ENCODE results near the gene RPS6KA3. TPM values are rescaled to one million over a fixed set of nuclear protein-coding genes. Genes with fewer than 3 reads are reported as not detected.

RPS6KA3 gene
- 10 to 100 TPM in 2 of 3 donors, 1 to 10 TPM in 1; 6.6 to 18.6 (median 16.3) TPM for polyA plus RNA-seq

DNA sequence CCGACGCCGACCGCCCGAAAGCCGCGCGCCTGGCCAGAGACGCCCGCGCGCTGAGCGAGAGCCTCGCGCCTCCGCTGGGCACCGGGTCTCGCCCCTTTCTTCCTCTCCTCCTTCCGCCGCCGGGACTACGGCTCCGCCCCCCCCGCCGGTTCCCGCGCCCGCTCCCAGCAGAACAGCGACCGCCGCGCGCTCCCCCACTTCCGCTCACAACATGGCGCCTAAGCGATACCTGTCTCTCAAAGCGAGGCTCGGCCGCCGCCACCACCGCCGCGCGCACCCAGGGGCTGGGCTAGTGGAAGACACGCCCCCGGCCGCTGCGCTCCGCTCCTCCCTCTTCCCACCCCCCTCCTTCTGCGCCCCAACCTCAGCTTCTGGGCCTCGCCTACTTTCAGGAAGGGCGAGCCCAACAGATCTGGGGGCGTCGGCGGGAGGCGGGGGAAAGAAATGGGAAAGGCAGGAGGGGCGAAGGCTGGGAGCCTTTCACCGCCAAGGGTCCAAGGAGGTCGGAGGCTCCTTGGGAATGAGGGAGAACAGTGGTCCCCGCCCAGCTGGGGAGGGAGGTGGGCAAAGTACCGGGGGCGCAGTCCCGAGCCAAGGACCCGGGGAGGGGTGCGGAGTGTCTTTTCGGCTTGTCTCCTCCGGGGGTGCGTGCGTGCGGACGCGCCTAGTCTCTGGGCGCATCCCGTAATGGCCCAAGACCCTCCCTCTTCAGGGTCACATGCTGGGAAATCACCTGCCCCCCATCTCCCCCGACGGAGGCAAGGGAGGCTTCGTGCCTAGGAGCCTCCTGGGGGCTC is at the start of gene RPS6KA3:
Gene RPS6KA3, minus strand, starts transcription at position 100 of the 797 bp plus-strand sequence. CDS start 277 bp downstream, outside the sequence.
- H3K27ac ChIP-seq (ENCODE audit: low read depth, low read length), result peak within 1 kb of the TSS; percentile 81
- 1 to 25% (median 2%) methylated on average over 32 to 69 of the region's 77 CpGs for WGBS, 3 donors

DNA sequence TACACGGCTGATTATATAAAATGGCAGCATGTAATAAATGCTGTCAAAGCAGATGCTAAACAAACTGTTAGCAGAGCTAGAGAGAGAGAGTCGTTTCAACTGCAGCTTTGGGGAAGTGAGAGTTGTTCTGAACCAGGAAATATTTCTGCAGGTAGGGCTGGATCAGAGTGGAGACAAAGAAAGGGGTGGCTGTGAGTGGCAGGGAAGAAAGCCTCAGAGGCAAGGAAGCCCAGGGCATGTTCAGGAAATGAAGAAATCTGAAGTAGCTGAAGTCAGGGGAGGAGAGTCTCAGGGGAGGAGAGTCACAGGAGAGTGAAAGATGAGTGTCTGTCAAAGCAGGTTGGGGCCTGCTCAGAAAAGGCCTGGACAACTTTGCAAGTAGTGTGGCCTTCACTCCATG is 48.4 kb upstream of the RPS6KA3 start:
- WGBS, 3 donors, result 42 to 57% (median 55%) methylated on average over 2 of the region's 2 CpGs
- H3K27ac ChIP-seq (ENCODE audit: low read depth, low read length), result no peak overlapping the region

DNA sequence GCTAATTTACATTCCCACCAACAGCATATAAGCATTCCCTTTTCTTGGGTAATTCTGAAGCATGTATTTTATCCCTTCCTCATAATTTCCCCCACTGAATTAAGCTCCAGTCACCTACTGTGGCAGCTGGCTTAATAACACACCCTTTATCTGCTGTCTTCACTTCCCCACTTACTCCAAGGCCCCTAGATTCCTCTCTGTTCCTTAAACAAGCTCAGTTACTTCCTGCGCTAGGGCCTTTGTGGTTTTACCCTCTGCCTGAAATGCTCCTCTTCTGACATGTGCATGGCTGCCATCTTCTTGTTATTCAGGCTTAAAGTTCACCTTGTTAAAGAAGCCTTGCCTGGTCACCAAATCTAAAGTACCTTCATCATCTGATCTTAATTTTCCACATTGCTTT is 47.2 kb upstream of the RPS6KA3 start:
- H3K27ac ChIP-seq (ENCODE audit: low read depth, low read length), result no peak overlapping the region
- WGBS, 3 donors, result 47 to 92% (median 84%) methylated on average over 1 of the region's 1 CpG

DNA sequence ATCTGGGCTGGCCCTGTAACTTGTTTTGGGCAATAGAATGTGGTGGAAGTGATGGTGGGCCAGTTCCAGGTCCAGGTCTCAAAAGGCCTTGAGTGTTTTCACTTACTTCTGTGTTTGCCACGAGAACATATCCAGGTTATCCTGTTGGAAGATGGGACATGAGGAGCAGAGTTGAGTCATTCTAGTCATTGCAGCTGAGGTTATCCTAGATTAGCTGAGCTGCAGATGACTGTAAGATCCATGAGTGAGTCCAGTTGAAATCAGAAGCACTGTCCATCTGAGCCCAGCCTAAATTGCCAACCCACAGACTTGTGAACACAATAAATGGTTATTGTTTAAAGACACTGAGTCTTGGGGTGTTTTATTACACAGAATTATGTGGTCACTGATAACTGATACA is 45.3 kb upstream of the RPS6KA3 start:
- H3K27ac ChIP-seq (ENCODE audit: low read depth, low read length), result no peak overlapping the region
- WGBS, 3 donors, result 58 to 83% (median 71%) methylated on average over 1 of the region's 1 CpG

DNA sequence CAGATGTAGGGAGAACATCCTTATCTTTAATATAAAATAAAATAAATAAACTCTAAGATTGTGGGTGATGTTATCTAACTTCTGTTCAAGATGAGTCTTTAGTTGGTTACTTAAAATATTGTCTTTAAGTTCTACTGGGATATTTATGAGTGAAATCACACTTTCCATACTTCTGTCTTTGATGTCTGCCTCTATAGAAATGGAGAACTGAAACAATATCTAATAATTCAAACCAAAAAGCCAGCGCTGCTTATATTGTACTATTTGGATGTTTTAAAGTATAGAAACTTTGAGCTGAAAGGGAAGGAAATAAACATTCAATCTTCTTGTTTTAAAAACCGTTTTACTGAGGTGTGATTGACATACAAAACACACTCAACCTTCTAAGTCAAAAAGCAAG is 44.8 kb upstream of the RPS6KA3 start:
- H3K27ac ChIP-seq (ENCODE audit: low read depth, low read length), result no peak overlapping the region
- WGBS, 3 donors, result 46 to 73% (median 68%) methylated on average over 2 of the region's 2 CpGs

DNA sequence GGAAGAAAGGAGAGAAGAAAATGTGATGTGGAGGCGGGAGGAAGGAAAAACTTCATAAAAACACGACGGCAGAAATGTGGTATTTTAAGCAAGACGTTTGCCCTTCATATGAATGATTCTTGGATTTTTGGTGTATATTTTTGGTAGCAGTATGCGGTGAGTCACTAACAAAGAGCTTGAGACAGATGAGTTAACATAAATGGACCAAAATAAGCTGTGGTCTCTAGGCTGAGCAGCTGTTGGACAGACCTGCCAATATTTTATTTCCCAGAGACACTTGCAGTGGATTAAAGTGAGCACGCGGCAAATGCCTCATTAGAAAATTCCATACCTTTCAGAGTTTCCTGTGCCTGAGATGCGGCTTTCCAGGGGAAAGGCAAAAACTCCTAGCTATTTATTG is 43.1 kb upstream of the RPS6KA3 start:
- WGBS, 3 donors, result 69 to 87% (median 80%) methylated on average over 8 of the region's 8 CpGs
- no peak overlapping the region for H3K27ac ChIP-seq (ENCODE audit: low read depth, low read length)

DNA sequence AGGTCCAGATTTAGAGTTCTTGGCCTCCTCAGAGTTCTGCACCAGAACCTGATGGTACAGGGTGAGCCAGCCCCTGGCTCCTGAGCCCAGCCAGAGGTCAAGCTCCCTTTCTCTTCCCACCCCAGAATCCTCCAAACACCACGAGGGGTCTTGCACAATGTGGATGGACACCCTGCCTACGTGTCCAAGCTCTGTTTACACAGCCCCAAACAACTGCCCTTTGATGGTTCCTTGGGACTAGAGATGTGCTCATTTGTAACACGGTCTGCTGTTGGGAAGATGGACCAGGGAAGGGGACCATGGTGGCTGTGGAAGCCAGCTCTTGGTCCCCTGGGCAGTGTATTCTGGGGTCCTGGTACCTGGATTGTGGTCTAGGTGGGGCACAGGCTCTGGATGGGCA is 40.0 kb upstream of the RPS6KA3 start:
- WGBS, 3 donors, result 65 to 80% (median 79%) methylated on average over 3 of the region's 3 CpGs
- no peak overlapping the region for H3K27ac ChIP-seq (ENCODE audit: low read depth, low read length)

DNA sequence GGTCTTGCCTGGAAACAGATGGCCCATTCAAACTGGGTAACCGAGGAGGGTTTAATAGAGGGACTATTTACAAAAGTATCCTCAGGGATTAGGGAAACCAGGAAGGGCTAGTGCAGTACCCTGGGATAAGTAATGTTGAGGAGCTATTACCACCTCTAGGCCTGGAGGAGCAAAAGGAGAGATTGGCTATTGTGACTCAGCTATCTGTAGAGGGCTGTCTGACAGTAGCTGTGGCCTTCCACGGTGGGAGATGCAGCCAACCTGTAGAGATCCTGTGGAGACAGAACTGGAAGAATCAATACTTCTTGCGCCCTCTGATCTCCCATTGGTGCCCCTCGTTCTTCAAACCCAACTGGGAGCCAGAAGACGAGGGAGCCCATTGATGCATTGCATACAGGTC is 34.1 kb upstream of the RPS6KA3 start:
- 79 to 96% (median 96%) methylated on average over 5 of the region's 5 CpGs for WGBS, 3 donors
- no peak overlapping the region for H3K27ac ChIP-seq (ENCODE audit: low read depth, low read length)

DNA sequence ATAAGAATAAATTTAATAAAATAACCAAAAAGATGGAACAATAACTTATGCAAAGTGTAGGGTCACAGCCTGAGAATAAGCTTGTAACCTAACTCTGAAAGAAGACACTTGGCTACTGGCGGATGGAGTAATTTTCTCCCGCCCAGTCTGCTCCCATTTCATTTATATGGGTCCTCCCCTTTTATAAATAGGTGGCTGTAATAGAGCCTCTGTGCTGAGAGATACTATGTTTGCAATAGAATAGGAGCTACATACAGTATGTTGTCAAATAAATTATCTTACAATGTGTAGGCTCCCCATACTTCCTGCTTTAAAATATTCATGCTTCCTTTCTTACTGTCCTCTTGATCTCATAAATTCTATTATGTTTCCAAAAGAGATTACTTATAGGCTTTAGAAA is 28.2 kb upstream of the RPS6KA3 start:
- WGBS, 3 donors, result 85 to 95% (median 92%) methylated on average over 2 of the region's 2 CpGs
- H3K27ac ChIP-seq (ENCODE audit: low read depth, low read length), result no peak overlapping the region

DNA sequence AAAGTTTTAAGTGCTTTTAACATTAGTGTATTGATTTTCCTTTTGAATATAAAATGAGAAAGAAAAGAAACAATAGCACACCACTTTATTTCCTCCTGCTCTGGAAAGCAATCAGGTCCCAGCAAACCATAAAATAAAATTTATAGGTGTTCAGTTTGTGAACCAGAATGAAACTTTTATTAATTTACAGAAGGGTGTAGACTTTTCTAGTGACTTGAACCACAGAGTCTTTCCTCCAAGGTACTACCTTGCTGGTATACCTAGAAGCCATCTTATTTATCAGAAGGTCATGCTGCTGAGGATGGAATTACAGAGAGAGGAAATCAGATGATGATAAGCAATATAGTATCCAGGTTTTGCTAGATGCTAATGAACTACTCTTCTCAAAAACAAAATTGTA is 27.6 kb upstream of the RPS6KA3 start:
- no peak overlapping the region for H3K27ac ChIP-seq (ENCODE audit: low read depth, low read length)

DNA sequence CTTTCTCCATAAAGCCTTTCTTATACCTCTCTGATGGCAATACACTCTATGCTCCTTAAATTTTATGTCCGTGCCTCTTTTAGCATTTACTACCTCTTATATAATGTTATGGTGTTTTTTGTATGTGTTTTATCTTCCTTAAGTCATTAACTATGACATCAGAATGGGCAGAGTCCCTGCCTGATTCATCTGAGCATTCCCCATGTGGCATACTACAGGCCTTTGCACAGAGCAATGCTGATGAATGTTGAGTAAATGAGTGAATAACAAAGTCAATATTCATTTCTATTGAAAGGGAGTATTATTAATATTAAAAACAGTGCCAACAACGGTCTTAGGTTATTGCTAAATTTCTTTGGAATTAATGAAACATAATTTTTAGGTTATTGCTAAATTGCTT is 18.8 kb upstream of the RPS6KA3 start:
- no peak overlapping the region for H3K27ac ChIP-seq (ENCODE audit: low read depth, low read length)
- WGBS, 3 donors, result 46 to 73% (median 67%) methylated on average over 2 of the region's 2 CpGs

DNA sequence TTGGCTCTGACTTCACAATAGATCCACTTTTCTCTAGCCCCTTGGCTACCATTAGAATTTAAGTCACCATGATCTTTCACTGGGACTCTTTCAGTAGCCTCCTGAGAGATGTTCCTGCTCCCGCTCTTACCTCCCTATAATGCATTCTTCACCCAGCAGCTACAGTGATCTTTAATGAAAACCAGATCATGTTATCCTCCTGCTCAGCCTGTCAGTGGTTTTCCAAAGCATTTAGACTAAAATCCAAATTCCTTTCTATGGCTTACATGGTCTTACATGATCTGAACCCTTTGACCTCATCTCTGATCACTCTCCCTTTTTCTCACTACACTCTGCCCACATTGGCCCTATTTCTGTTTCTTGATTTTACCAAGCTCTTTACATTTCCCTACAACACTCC is 18.3 kb upstream of the RPS6KA3 start:
- 92 to 100% (median 100%) methylated on average over 1 of the region's 1 CpG for WGBS, 3 donors
- H3K27ac ChIP-seq (ENCODE audit: low read depth, low read length), result no peak overlapping the region

DNA sequence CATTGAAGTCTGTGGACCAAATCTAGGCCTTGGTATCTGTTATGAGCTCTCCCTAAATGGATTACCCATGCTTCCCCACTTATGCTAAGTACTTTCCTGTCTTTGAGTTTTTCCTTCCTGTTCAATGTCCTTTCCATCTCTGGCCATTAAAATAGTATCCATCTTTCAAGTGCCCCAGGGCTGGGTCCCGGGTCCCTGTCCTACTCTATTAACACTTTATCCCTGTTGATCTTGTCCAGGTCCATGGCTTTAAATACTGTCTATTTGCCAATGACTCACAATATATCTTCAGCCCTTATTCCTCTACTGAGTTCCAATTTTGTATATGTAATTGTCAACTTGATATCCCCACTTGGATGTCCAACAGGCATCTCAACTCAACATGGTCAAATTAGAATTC is 17.7 kb upstream of the RPS6KA3 start:
- WGBS, 3 donors, result 55 to 79% (median 64%) methylated on average over 1 of the region's 1 CpG
- H3K27ac ChIP-seq (ENCODE audit: low read depth, low read length), result no peak overlapping the region

DNA sequence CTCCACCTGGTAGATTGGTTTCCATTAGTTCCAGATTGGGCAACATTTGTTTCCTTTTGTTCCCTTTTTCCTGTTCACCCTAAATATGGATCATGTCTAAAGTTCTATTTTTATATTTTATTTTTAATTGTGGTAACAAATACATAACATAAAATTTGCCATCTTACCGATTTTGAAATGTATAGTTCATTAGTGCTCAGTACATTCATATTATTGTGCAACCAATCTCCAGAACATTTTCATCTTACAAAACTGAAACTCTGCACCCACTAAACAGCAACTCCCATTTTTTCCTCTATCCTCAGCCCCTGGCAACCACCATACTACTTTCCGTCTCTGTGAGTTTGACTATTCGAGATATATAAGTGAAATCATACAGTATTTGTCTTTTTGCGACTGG is 14.2 kb upstream of the RPS6KA3 start:
- H3K27ac ChIP-seq (ENCODE audit: low read depth, low read length), result no peak overlapping the region
- WGBS, 3 donors, result 82 to 84% (median 83%) methylated on average over 4 of the region's 4 CpGs

DNA sequence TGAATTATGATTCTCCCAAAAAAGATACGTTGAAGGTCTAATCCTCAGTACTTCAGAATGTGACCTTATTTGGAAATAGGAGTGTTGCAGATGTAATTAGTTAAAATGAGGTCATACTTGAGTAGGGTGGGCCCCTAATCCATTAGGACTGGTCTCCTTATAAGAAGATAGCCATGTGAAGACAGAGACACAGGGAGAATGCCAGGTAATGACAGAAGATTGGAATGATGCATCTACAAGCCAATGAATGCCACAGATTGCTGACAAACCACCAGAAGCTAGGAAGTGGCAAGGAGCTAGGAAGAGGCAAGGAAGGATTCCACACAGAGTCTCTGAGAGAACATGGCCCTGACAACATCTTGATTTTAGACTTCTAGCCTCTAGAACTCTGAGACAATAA is 7.4 kb upstream of the RPS6KA3 start:
- no peak overlapping the region for H3K27ac ChIP-seq (ENCODE audit: low read depth, low read length)
- 28 to 80% (median 74%) methylated on average over 1 of the region's 1 CpG for WGBS, 3 donors

DNA sequence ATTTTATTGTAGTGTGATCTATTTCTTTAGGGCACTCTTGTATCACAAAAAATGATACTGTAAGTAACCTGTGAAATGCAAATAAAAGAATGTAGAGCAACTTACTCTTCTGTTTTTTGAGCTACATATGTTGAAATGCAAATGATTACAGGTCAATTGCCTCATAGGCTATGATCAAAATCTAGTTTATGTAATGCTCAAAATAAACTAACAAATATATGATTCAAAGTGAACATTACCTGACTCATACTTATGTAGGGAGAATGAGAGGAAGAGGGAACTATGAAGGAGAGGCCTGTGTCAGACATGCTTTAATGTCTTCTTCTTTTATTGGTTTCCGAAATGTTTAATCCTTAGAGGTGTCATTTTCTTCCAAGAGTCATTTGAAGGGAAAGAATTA is 5.0 kb upstream of the RPS6KA3 start:
- 82 to 100% (median 97%) methylated on average over 1 of the region's 1 CpG for WGBS, 3 donors

DNA sequence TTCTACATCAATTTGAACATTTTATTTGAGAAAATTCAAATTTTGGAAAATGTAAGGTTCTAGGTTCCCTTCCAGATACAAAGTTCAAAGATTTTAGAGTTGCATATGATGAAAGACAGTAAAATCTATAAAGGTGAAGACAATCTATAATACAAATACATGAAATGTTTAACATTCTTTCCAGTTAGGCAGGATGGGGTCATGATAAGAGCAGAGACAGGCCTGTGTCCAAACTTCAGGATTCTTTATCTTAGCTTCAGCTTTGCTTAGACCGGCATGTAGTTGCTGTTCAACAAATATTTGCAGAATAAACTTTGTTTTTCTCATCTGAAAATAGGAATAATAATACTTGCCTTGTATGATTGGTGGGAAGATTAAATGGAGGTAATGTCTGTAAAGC is 4.5 kb upstream of the RPS6KA3 start:
- H3K27ac ChIP-seq (ENCODE audit: low read depth, low read length), result no peak overlapping the region
- WGBS, 3 donors, result 25 to 77% (median 66%) methylated on average over 1 of the region's 1 CpG

More for the DNA sequence above, 5.0 kb upstream of the RPS6KA3 start:
- H3K27ac ChIP-seq (ENCODE audit: low read depth, low read length), result no peak overlapping the region

DNA sequence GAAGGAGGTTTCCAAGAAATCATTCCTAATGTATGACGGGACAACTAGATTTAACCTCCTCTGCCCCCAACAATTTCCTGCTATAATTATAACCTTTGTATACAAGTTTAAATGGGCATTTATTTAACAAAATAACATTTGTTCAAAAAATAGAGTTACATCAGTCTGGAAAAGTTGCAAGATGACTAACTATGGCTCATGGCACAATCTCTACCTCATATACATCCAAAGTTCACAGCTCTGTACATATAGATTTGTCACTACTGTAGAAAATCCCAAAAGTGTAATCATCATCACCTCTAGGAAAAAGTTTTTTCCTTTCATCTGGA is 3.8 kb upstream of the RPS6KA3 start:
- WGBS, 3 donors, result 53 to 83% (median 64%) methylated on average over 1 of the region's 1 CpG
- H3K27ac ChIP-seq (ENCODE audit: low read depth, low read length), result no peak overlapping the region

DNA sequence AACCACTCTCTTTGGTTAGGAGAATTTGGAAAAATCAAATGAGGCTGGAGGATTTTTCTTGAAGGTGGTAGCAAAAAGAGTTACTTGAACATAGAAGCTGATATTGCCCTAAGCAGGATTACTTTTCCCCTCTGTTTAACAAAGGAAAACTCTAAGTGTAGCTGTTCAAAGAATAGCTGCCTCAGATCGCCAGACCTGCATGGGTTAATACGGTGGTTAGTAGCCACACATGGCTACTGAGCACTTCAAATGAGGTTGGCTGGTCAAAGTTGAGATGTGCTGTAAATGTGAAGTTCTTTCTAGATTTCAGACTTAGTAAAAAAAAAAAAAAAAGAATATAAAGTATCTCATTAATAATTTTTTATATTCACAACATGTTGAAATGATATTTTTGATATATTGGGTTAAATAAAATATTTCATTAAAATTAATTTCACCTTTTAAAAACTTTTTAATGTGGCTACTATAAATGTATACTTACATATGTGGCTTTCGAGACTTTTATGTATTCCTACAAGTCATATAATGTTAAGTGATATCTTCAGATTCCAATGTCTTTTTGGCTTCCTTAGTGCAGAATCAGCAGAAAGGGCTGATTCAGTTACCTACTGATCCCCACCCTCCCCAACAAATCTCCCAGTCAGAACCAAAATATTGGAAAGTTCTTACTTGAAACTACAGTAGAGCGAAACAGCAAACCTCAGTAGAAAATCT is 3.3 kb upstream of the RPS6KA3 start:
- H3K27ac ChIP-seq (ENCODE audit: low read depth, low read length), result no peak overlapping the region
- WGBS, 3 donors, result 81 to 88% (median 83%) methylated on average over 4 of the region's 4 CpGs
